K562 (cell line): ENCODE measurements around the gene SUMO3. TPM values are rescaled to one million over a fixed set of nuclear protein-coding genes. Genes with fewer than 3 reads are reported as not detected.

Experiments used
- C11orf30 ChIP-seq: fragments of 450-650 bp; IDR thresholded peaks from 2 replicates; pipeline ENCODE4 v1.6.1; 2016; ENCODE audit warnings: low read depth, mild to moderate bottlenecking
- RAD51 ChIP-seq: fragments of 450-650 bp; IDR thresholded peaks from 2 replicates; pipeline ENCODE4 v1.7.1; 2016; ENCODE audit warnings: low read depth, mild to moderate bottlenecking, borderline replicate concordance
- ZNF316 ChIP-seq: fragments of 450-650 bp; IDR thresholded peaks from 2 replicates; pipeline ENCODE4 v1.6.1; 2016
- polyA plus RNA-seq, 8 experiments: library from polyadenylated mRNA; depleted of rRNA in 4 of 8; stranded (reverse) in 5 of 8; unstranded in 3 of 8; fragments of >200 nt; fragmentation: Nextera tagmentation in 2 of 8; fragmentation: Illumina TruSeq in 1 of 8; extraction: Ambion mirVana in 2 of 8; extraction: Trizol in 1 of 8; gene quantifications; 2 replicates each; pipeline versions ENCODE4 v1.2.1 to v1.2.3, GENCODE V29; 2011 to 2014; ENCODE audit warnings: inconsistent platforms in 1 of 8, missing spikeins in 1 of 8
- total RNA-seq, 7 experiments: library from RNA; depleted of rRNA in 6 of 7; stranded (reverse); fragments of >200 nt in 6 of 7; fragmentation: Illumina TruSeq in 2 of 7; extraction: Trizol in 2 of 7; gene quantifications; 2 replicates each; pipeline versions ENCODE4 v1.2.1 to v1.2.3, GENCODE V29; 2011 to 2021; ENCODE audit warnings: low replicate concordance in 1 of 7
- TF ChIP-seq, protein P1 (sequence below), 2 experiments: fragments of 450-650 bp; IDR thresholded peaks; 2 replicates each; pipeline ENCODE4 v1.6.1; 2018; ENCODE audit warnings: mild to moderate bottlenecking in 2 of 2, low read depth in 1 of 2; ENCODE audit not compliant: partially characterized antibody in 2 of 2
- TF ChIP-seq, protein P2 (sequence below): fragments of 450-650 bp; formaldehyde crosslinking; IDR thresholded peaks from 2 replicates; pipeline ENCODE4 v1.4.0; 2020; ENCODE audit warnings: mild to moderate bottlenecking, mixed read lengths
- TF ChIP-seq, protein P3 (sequence below), 2 experiments: fragments of 450-650 bp in 1 of 2; sonication (generic) in 1 of 2; formaldehyde crosslinking in 1 of 2; IDR thresholded peaks in 1 of 2; conservative IDR thresholded peaks in 1 of 2; 2 replicates each; pipeline versions ENCODE4 v1.6.1 to v1.8.1; 2016 to 2023; ENCODE audit warnings: mild to moderate bottlenecking in 2 of 2, moderate library complexity in 2 of 2, inconsistent platforms in 1 of 2, missing genetic modification reagents in 1 of 2

Gene SUMO3
- total and polyA plus RNA-seq, 9 of the 15 experiments (the other 6 are each of a cell fraction or from before 2014, with no cell fraction given) = 13.9 to 143 (median 113) TPM

DNA sequence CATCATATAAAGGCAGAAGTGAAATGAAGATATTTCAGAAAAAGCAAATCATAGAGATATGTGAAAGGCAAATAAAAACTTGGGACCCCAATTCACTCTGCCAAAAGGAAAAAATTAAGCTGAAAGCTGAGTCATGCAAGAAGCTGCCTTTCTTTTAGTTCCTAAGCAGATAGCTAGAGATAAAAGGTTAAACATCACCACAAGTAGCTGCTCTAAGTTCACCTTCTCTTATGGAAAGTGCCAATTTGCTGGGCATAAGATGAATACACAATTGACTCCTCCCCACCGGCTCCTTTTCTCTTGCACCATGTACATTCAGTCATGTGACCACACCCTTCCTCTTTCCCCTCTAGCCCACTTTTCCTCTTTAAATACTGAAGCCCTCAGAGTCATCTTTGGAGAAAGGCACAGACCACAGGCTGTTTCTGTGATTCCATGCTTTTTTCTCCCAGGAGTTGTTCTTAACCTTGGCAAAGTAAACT lies 5.4 kb upstream of the SUMO3 start (continued):
- TF ChIP-seq, protein P1, sequence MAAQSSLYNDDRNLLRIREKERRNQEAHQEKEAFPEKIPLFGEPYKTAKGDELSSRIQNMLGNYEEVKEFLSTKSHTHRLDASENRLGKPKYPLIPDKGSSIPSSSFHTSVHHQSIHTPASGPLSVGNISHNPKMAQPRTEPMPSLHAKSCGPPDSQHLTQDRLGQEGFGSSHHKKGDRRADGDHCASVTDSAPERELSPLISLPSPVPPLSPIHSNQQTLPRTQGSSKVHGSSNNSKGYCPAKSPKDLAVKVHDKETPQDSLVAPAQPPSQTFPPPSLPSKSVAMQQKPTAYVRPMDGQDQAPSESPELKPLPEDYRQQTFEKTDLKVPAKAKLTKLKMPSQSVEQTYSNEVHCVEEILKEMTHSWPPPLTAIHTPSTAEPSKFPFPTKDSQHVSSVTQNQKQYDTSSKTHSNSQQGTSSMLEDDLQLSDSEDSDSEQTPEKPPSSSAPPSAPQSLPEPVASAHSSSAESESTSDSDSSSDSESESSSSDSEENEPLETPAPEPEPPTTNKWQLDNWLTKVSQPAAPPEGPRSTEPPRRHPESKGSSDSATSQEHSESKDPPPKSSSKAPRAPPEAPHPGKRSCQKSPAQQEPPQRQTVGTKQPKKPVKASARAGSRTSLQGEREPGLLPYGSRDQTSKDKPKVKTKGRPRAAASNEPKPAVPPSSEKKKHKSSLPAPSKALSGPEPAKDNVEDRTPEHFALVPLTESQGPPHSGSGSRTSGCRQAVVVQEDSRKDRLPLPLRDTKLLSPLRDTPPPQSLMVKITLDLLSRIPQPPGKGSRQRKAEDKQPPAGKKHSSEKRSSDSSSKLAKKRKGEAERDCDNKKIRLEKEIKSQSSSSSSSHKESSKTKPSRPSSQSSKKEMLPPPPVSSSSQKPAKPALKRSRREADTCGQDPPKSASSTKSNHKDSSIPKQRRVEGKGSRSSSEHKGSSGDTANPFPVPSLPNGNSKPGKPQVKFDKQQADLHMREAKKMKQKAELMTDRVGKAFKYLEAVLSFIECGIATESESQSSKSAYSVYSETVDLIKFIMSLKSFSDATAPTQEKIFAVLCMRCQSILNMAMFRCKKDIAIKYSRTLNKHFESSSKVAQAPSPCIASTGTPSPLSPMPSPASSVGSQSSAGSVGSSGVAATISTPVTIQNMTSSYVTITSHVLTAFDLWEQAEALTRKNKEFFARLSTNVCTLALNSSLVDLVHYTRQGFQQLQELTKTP (IDR thresholded peaks at IDR 0.05; ENCODE audit: low read depth in 1 of 2, partially characterized antibody in 2 of 2) = no peak
- TF ChIP-seq ZNF316 = peak; percentile 57
- TF ChIP-seq, protein P2, sequence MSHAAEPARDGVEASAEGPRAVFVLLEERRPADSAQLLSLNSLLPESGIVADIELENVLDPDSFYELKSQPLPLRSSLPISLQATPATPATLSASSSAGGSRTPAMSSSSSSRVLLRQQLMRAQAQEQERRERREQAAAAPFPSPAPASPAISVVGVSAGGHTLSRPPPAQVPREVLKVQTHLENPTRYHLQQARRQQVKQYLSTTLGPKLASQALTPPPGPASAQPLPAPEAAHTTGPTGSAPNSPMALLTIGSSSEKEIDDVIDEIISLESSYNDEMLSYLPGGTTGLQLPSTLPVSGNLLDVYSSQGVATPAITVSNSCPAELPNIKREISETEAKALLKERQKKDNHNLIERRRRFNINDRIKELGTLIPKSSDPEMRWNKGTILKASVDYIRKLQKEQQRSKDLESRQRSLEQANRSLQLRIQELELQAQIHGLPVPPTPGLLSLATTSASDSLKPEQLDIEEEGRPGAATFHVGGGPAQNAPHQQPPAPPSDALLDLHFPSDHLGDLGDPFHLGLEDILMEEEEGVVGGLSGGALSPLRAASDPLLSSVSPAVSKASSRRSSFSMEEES = peak; percentile 92
- TF ChIP-seq RAD51 = peak; percentile 56; the same call in 1 of the 2 replicates
- TF ChIP-seq, protein P3, sequence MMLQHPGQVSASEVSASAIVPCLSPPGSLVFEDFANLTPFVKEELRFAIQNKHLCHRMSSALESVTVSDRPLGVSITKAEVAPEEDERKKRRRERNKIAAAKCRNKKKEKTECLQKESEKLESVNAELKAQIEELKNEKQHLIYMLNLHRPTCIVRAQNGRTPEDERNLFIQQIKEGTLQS (IDR thresholded peaks at IDR 0.05) = peak; percentile 44
- TF ChIP-seq, protein P3 (CRISPR knock-in tag; conservative IDR thresholded peaks at IDR 0.05) = no peak
- peak; percentile 66 for TF ChIP-seq C11orf30
